Anterior cingulate cortex (tissue), 58 donors: ENCODE measurements around the gene TFF2.

ENCODE experiments used
- DNase-seq, 58 donors: peaks; one replicate each; lab custom pipeline; 2025; lab: John Stamatoyannopoulos, UW

TFF2 gene

DNA sequence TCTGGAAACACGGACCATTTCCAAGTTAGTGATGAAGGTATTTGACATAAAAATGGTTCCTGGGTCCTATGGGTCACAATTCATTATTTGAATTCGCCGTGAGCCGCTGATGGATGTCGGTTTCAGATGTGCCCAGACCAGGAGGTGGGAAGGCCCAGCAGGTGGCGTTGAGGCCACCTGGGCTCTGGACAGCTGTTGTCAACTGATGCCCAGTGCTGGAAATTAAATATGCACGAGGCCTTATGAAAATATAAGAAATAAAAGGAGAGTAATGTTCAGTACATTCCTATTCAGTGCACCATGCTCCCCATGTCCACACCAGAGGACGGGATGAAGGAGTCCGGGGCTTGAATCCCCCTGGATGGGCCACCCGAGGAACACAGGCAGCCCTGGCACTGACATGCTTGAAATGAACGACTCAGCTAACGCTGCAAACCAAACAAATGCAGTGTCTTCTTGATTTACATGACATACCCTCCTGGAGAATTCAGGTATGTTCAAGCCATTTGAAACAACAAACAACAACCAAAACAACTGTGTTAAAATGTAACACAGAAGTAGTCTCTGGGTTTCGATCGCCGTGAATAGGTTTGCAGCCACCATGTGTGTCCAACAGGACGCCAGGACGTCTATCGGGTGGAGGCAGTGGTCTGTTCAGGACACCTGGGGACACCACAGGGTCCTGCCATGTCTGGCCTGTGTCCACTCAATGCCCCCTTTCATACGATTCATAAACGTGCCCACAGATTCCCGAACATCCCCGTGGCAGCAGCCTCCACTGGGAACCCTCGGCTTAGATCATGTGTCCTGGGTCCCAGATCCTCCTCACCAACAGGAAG lies 41.7 kb downstream of the TFF2 start:
- peak in 1 of 58 donors; percentile 5 for DNase-seq

DNA sequence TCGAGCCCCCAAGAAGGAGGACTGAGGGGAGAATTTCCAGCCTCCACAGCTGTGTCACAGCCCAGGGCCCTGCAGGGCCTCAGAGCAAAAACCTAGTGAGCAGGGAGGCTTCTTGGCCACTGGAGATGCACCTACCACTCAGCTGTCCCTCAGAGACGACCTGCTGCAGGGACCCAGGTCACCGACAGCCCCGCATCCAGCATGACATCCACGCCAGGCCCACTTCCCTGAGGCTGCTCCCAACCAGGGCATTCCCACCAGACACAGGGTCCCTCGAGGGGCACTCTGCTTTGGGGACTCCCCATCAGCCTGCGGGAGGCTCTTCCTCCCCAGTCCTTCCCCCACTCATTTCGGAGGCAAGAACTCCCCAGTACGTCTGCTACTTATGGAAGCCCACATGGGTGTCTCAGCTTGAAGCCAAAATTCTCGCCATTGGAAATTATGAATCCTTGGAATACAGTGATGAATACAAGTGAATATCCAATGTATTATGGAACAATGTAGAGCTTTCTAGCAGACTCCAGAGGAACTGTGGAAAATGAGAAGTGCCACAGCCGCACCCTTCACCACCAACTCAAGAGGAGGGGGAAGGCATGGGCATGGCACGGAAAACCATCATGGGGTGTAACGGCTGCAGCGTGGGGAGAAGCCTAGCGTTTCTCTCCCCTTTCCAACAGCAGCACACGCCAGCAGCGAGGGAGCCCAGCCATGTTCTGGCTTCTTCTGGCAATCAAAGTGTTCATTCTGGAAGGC lies 42.5 kb downstream of the TFF2 start:
- DNase-seq = no peak

- DNase-seq = no peak
Measured at GRCh38 chr21:42307106-42307505, 43.7 kb downstream of the TFF2 start.

DNA sequence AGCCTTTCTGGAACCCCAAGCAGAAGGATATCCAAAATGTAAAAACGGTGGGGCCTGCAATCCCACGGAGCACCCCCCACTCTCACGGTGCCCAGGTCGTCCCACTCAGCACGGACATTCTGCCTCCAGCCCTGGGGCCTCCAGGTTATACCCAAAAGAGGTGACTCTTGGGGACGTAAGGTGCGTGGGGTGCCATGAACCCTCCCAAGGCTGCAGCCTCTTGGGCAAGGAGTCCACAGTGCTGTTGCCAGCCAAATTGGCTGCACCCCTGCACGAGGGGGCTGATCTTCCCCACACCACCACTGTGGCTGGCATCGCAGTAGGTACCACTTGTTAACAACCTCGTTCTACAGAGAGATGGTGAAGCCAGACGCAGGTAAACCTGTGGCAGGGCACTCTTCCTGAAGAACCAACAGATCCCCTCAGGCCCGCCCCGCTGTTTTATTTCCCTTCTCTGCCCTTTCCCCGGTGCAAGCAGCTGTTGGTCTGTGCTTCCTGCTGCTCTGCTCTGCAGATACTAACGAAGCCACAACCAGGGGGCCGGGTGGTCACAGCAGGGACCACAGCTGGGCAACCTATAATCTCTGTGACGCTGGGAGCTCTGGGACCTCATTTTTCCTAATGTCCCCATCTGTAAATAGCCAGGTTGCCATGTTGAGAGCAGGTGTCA lies 44.3 kb downstream of the TFF2 start:
- no peak for DNase-seq

DNA sequence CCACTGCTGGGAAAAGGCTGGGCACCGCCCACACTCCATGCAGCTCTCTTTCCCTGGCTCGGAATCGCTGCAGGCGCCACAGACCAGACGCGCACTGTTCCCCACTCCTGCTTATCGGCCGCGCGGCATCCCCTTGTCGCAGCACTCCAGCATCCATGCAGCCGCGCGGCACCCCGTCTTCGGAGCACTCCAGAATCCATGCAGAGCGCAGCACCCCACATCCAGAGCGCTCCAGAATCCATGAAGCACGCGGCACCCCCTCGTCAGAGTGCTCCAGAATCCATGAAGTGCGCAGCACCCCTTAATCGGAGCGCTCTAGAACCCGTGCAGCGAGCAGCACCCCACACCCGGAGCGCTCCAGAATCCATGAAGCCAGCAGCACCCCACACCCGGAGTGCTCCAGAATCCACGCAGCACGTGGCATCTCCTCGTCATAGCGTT lies 45.1 kb downstream of the TFF2 start:
- DNase-seq = no peak

DNA sequence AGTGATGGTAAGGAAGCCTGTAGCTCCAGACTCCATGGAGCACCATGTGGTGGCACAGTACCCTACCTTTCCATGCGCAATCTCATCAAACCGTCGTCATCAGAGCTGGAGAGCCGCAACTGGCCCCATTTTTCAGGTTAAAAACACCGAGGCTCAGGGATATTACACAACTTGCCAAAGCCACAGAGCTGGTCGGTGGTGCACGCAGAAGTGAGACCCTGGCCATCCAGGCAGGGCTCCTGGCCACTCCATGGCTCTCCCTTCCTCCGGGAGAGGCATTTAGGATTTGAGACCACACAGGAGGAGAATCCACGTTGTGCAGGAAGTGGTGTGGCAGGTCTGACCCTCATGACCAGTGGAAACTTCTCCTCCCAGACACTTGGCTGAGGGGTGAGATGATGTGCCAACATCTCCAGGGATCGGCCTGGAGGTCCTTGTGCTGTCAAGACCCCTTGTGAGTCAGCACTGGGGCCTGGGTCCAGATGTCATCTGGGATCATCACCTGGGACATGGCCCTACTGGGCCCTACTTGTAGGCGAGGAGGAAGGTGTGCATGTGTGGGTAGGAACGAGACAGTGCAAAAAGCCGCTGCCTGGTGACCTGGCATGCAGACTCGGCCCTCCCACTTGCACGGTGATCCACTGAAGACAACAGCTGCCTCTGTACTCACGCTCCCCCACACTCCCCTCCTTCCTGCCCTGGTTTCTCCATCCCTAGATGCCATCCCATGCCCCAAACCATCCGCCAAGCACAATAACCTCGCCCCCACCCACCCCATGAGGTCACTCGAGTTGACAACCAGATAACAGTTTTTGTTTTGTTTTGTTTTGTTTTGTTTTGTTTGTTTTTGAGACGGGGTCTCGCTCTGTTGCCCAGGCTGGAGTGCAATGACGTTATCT lies 46.0 kb downstream of the TFF2 start:
- DNase-seq = no peak

- no peak for DNase-seq
Measured at GRCh38 chr21:42303443-42303842, 47.4 kb downstream of the TFF2 start.

- no peak for DNase-seq
Measured at GRCh38 chr21:42302794-42303193, 48.0 kb downstream of the TFF2 start.

GRCh38 chr21:42302076-42302650 lies 48.6 kb downstream of the TFF2 start:
- DNase-seq = no peak

GRCh38 chr21:42301371-42302075 lies 49.3 kb downstream of the TFF2 start:
- DNase-seq = no peak

DNA sequence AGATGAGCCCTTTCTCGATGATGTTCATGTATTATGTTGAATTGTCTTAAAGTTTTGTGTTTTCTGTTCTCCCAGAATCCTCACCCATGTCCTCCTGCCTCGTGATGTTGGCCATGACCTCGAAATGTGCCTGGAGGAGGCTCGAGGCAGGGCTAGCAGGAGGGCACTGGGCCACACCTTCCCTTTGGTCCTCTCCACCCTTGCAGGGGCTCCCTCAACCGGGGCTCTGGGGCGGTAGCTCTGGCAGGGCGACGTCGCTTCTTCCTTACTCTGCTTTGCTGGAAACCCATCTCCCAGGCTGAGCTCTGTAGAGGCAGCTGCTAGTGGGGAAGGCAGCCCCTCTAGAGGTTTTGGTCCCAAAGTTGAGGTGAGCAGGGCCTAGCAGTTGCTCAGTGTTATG lies 49.8 kb downstream of the TFF2 start:
- DNase-seq = no peak

- no peak for DNase-seq
Measured at GRCh38 chr21:42300045-42300583, 50.7 kb downstream of the TFF2 start.

- DNase-seq = peak in 3 of 58 donors; percentile 5 to 36 (median 8)
Measured at GRCh38 chr21:42299324-42300044, 51.3 kb downstream of the TFF2 start.

GRCh38 chr21:42298657-42299056 lies 52.1 kb downstream of the TFF2 start:
- no peak for DNase-seq

- no peak for DNase-seq
Measured at GRCh38 chr21:42298237-42298636, 52.6 kb downstream of the TFF2 start.

GRCh38 chr21:42297377-42297776 lies 53.4 kb downstream of the TFF2 start:
- no peak for DNase-seq

DNA sequence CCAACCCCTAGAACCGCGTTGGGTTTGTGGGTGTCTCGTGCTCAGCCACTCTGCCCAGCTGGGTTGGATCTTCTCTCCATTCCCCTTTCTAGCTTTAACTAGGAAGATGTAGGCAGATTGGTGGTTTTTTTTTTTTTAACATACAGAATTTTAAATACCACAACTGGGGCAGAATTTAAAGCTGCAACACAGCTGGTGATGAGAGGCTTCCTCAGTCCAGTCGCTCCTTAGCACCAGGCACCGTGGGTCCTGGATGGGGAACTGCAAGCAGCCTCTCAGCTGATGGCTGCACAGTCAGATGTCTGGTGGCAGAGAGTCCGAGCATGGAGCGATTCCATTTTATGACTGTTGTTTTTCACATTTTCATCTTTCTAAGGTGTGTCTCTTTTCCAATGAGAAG lies 54.3 kb downstream of the TFF2 start:
- DNase-seq = no peak
